Gastrocnemius medialis (tissue), 4 donors: ENCODE data around the gene NKD2.

Experiments
- CTCF ChIP-seq, 5 experiments: fragments of 450-650 bp in 3 of 5; fragments of 200-600 bp in 2 of 5; sonication (generic) in 2 of 5; IDR thresholded peaks in 4 of 5; conservative IDR thresholded peaks in 1 of 5; 1 replicate in 4 of 5; 2 replicates in 1 of 5; pipeline ENCODE4 v1.5.1; 2016 to 2019; ENCODE audit warnings: antibody characterized with exemption in 5 of 5, mild to moderate bottlenecking in 3 of 5, moderate library complexity in 3 of 5
- POLR2A ChIP-seq, 2 donors: fragments of 450-650 bp; IDR thresholded peaks; one replicate each; pipeline ENCODE4 v1.6.1; 2017; ENCODE audit warnings: antibody characterized with exemption in 2 of 2, mild to moderate bottlenecking in 2 of 2, moderate library complexity in 2 of 2

GRCh38 chr5:1088031-1088430, 79.4 kb downstream of the NKD2 start:
- TF ChIP-seq POLR2A (IDR thresholded peaks at IDR 0.05) (no peak), CTCF (IDR thresholded peaks at IDR 0.05 in 4 of 5, conservative IDR thresholded peaks at IDR 0.05 in 1 of 5) (no peak)
